Heart right ventricle (tissue), 16 donors: ENCODE results near the gene SFXN5. TPM values are rescaled to one million over a fixed set of nuclear protein-coding genes. Genes with fewer than 3 reads are reported as not detected.

Experiments used
- ATAC-seq, 8 donors: fragments of 200-7000 bp; cut with Tn5 transposase; one replicate each; pipeline ENCODE4 v1.9.1; 2020; ENCODE audit warnings: mild to moderate bottlenecking in 8 of 8, moderate library complexity in 8 of 8, moderate number of reproducible peaks in 1 of 8
- DNase-seq, 2 donors: peaks; one replicate each; pipeline ENCODE4 v3.0.0-alpha.2; 2020
- H3K27ac ChIP-seq, 10 donors: fragments of 200-600 bp; sonication (generic) in 2 of 10; one replicate each; pipeline versions ENCODE4 v1.5.0 to v1.8.0; 2020 to 2022; ENCODE audit warnings: mild to moderate bottlenecking in 3 of 10
- H3K27me3 ChIP-seq, 7 donors: fragments of 200-600 bp; one replicate each; pipeline ENCODE4 v1.8.0; 2021 to 2022; ENCODE audit warnings: mild to moderate bottlenecking in 2 of 7
- H3K36me3 ChIP-seq, 9 donors: fragments of 200-600 bp; sonication (generic) in 1 of 9; one replicate each; pipeline versions ENCODE4 v1.5.0 to v1.8.0; 2020 to 2022; ENCODE audit warnings: mild to moderate bottlenecking in 2 of 9
- H3K4me1 ChIP-seq, 9 donors: fragments of 200-600 bp; sonication (generic) in 1 of 9; one replicate each; pipeline versions ENCODE4 v1.5.0 to v1.8.0; 2020 to 2022; ENCODE audit warnings: mild to moderate bottlenecking in 4 of 9
- H3K4me3 ChIP-seq, 10 donors: fragments of 200-600 bp; sonication (generic) in 2 of 10; one replicate each; pipeline versions ENCODE4 v1.5.0 to v1.8.0; 2020 to 2022; ENCODE audit warnings: mild to moderate bottlenecking in 7 of 10, moderate library complexity in 2 of 10
- H3K9me3 ChIP-seq, 11 donors: fragments of 200-600 bp in 10 of 11; sonication (generic) in 2 of 11; one replicate each; pipeline versions ENCODE4 v1.5.0 to v1.8.0; 2013 to 2022; ENCODE audit warnings: mild to moderate bottlenecking in 2 of 11, control low read depth in 1 of 11, moderate library complexity in 1 of 11
- WGBS, 2 donors: extraction: QIAGEN DNeasy Blood & Tissue Kit; methylation state at CpG; one replicate each; pipeline ENCODE4 v1.1.7; 2013; ENCODE audit warnings: inconsistent platforms in 1 of 2; 5-methylcytosine and 5-hydroxymethylcytosine counted together
- intact Hi-C, 10 donors: fragments of 100-400 bp; cut with DNase I; formaldehyde crosslinking; loops; one replicate each; pipeline versions ENCODE4 v1.11.1 to v1.14.2; 2022
- polyA plus RNA-seq, 2 donors: library from polyadenylated mRNA; stranded (reverse); fragments of 200-250 nt; gene quantifications; one replicate each; pipeline ENCODE4 v1.2.3, GENCODE V29; 2013
- total RNA-seq, 10 donors: library from RNA; stranded (reverse); fragmentation: NEBNext Ultra II Directional in 3 of 10; extraction: Animal tissue kit (Norgen Biotek cat#: 25700) in 3 of 10; gene quantifications; one replicate each; pipeline versions ENCODE4 v1.2.1 to v1.2.4, GENCODE V29; 2021 to 2023
- TF ChIP-seq, protein P1 (sequence below), 9 donors: fragments of 200-600 bp; sonication (generic) in 2 of 9; IDR thresholded peaks; one replicate each; pipeline versions ENCODE4 v1.5.0 to v1.8.0; 2021 to 2022; ENCODE audit warnings: antibody characterized with exemption in 9 of 9, mild to moderate bottlenecking in 5 of 9, moderate library complexity in 1 of 9
- donor health status: Arrhythmogenic right ventricular cardiomyopathy.
- donor health status: ischemic (EF 13 %, LVEDD 7.1; RV severe dilation, severe dysfunction).
- donor health status: healthy with polysubstance abuse.
- donor health status: DM: no; HTN: yes; CAD: no.
- donor health status: DM: no; HTN: no; CAD: no.
- donor health status: ischemic (EF 25% LVEDD 6.9; RV normal size, moderate dysfunction).
- donor health status: ischemic (EF 25% LVEDD 5.7; RV mildly dilated, moderate dysfunction).
- donor health status: healthy.
- donor health status: DM: yes; HTN: yes; CAD: no.
- donor health status: Ischemic cardiomyopathy.
- donor health status: ischemic (EF 35%, LVEDD 5.7; RV mildly dilated, moderate dysfunction).
- donor health status: nonischemic (EF 11% LVEDD 7.7; RV severe dilation, severe dysfunction).
- donor health status: DM: yes; HTN: yes; CAD: no.
- donor health status: PGD.
- donor health status: ischemic (EF 29% LVEDD 5.4; RV normal size, mild dysfunction).
- donor health status: nonischemic (EF 23%, LVEDD 6.1; RV moderate dilation, normal function).

The SFXN5 gene
- total and polyA plus RNA-seq, 12 donors: 4.4 to 11.8 (median 9.7) TPM

DNA sequence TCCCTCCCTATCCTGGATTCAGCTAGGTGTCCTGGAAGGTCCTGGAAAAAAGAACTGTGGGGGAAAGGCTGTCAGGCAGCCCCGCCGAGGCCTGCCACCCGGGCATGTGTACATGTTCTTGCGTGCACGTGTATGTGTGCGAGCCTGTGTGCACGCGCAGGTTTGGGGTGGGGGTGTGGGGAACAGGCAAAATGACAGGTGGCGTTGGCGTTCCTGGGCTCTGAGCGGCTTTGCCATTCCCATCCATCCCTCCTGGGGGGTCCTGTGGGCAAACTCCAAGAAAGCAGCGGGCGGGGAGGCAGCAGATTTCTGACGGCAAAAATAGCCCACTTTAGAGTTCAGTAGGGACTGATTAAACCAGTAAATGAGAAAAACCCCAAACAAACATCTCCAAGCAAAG, 118.6 kb downstream of the SFXN5 start:
- Histone ChIP-seq H3K9me3 (no peaks in the 10 kb centered on the region), H3K27ac (no peak overlapping the region), H3K4me3 (no peak overlapping the region), H3K27me3 (no peaks in the 10 kb centered on the region), H3K36me3 (peaks cover 0 to 9% (median 0%) of the 10 kb centered on the region in 9 donors), H3K4me1 (peaks cover 0 to 17% (median 0%) of the 10 kb centered on the region in 9 donors)
- TF ChIP-seq, protein P1, sequence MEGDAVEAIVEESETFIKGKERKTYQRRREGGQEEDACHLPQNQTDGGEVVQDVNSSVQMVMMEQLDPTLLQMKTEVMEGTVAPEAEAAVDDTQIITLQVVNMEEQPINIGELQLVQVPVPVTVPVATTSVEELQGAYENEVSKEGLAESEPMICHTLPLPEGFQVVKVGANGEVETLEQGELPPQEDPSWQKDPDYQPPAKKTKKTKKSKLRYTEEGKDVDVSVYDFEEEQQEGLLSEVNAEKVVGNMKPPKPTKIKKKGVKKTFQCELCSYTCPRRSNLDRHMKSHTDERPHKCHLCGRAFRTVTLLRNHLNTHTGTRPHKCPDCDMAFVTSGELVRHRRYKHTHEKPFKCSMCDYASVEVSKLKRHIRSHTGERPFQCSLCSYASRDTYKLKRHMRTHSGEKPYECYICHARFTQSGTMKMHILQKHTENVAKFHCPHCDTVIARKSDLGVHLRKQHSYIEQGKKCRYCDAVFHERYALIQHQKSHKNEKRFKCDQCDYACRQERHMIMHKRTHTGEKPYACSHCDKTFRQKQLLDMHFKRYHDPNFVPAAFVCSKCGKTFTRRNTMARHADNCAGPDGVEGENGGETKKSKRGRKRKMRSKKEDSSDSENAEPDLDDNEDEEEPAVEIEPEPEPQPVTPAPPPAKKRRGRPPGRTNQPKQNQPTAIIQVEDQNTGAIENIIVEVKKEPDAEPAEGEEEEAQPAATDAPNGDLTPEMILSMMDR (IDR thresholded peaks at IDR 0.05): no peak
- no peak for ATAC-seq
- intact Hi-C loops: no loop called here
- no peak for DNase-seq
- 94% methylated on average over 14 of the region's 14 CpGs for WGBS, 2 donors

DNA sequence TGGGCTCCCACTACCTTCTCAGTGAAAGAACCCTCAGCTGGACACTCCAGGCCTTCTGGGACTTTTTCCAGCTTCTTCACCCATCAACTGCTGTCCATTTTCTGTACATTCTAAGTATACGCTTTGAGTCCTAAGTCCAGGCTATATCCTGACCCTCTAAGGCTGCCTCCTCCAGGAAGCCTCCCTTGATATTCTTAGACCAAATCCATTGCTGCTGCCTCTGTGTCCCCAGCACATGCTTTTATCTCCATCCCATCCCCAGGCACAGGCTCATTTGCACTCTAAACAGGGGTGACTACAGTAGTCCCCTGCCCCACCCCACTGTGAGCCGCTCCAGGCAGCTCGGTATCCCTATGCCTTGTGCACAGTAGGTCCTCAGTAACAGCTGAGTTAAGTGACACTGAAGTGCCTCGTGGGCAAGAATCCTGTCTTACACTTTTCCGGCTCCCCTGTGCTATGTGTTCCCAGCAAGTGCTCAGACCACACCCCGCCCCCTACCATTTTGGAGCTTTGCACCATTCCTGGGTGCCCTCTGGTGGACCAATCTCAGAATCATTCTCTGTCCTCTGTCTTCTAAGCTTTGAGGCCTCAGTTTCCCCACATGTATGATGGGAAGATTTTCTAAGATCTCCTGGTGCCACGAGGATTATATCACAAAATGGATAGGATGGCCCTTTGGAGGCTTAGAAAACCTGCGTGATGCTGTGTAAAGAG, 119.2 kb downstream of the SFXN5 start:
- peaks cover 0 to 5% (median 0%) of the 10 kb centered on the region in 9 donors for H3K36me3 ChIP-seq
- no peak overlapping the region for H3K27ac ChIP-seq
- no peak for ATAC-seq
- no peak overlapping the region for H3K4me3 ChIP-seq
- no peaks in the 10 kb centered on the region for H3K27me3 ChIP-seq
- TF ChIP-seq, protein P1 (IDR thresholded peaks at IDR 0.05): no peak
- peaks cover 0 to 17% (median 0%) of the 10 kb centered on the region in 9 donors for H3K4me1 ChIP-seq
- no peaks in the 10 kb centered on the region for H3K9me3 ChIP-seq
- no peak for DNase-seq
- intact Hi-C loops: no loop called here
- WGBS, 2 donors: 88 to 92% methylated on average over 8 of the region's 8 CpGs

DNA sequence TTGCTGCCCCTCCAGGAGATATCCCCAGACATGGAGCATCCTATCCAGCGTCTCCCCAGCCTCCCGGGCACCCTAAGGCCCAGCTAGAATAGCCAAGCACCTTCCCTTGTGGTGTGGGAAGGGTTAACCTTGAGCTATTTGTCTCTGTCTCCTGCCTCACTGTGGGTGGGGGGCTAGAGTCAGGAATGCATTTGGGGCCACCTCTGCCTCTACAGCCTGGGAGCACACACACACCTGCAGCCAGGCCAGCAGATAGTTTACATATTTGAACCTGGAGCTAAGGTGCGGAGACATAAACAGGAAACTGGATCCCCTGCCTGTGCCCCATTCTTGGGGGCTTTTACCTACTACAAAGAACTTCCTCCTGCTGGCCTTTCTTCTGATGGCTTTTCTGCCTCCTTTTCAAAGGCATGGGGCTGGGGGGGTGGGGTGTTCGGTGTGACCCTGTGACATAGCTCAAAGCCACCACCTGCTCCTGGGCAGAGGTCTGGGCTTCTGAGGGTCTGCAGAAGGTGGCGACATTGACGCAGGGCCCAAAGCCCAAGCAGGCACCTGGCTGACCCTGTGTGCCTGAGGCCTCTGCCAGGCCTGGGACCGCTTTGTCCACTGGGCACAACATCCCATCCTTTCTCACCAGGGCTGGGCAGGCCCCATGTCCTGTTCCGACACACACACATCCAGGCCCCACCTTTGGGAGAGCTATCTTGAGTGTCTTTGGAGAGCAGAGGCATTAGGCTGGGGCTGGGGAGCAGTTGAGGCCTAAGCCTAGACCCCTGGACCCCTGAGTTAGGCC, 120.0 kb downstream of the SFXN5 start:
- no peaks in the 10 kb centered on the region for H3K27me3 ChIP-seq
- 95 to 96% methylated on average over 8 of the region's 8 CpGs for WGBS, 2 donors
- peaks cover 0 to 17% (median 0%) of the 10 kb centered on the region in 9 donors for H3K4me1 ChIP-seq
- H3K9me3 ChIP-seq: no peaks in the 10 kb centered on the region
- intact Hi-C loops: no loop called here
- DNase-seq: no peak
- TF ChIP-seq, protein P1 (IDR thresholded peaks at IDR 0.05): no peak
- H3K36me3 ChIP-seq: peaks cover 0 to 4% (median 0%) of the 10 kb centered on the region in 9 donors
- H3K27ac ChIP-seq: no peak overlapping the region
- ATAC-seq: no peak
- H3K4me3 ChIP-seq: no peak overlapping the region

DNA sequence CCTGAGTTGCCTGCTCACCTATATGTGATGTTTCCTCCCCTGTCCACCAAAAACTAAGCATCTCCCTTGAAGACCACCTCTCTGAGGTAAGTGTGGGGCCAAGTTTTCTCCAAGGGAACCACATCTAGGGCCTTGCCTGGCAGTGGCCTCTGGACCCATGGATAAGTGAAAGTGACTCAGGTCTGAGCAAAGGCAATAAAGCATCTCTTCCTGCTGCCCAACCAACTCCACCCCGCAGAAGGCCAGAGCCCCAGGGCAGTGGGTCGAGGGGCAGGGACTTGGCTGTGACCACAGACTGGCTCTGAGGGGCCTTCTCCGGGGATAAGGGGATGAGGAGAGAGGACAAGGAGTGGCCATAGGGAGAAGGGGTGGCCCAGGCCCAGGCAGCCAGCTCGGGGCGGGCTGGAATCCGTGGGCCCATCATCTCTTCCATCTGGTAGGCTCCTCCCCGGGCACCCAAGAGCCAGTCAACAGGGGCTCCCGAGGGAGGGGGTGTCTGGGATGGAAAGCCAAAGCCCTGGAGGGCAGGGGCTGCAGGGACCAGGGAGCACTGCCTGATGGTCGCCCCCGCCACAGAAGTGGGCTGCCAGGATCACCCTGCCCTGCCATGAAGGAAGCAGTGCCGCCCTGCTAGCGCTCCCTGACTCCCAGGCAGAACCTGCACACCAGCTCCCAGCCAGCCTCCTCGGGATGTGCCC, 120.8 kb downstream of the SFXN5 start:
- Histone ChIP-seq H3K36me3 (peaks cover 0 to 3% (median 0%) of the 10 kb centered on the region in 9 donors), H3K4me3 (no peak overlapping the region), H3K9me3 (no peaks in the 10 kb centered on the region), H3K27ac (no peak overlapping the region), H3K27me3 (no peaks in the 10 kb centered on the region), H3K4me1 (peaks cover 0 to 14% (median 0%) of the 10 kb centered on the region in 9 donors)
- ATAC-seq (no peak), DNase-seq (no peak)
- TF ChIP-seq, protein P1 (IDR thresholded peaks at IDR 0.05): no peak
- intact Hi-C loops: no loop called here
- 87% methylated on average over 12 to 13 of the region's 13 CpGs for WGBS, 2 donors
